CD4-positive, alpha-beta T cell treated with Interleukin-17A for 1 hour (primary cell): ENCODE data around the gene C6orf58.
"Not testable (repeated sequence)": the region's sequence is repeated elsewhere in the genome, so short reads cannot be mapped to it uniquely, and the experiment has no call there.

Experiments
- DNase-seq: peaks from one replicate; pipeline ENCODE4 v3.0.0-alpha.2; 2020

Gene C6orf58

GRCh38 chr6:127592964-127593363 is 16.0 kb downstream of the C6orf58 start:
- DNase-seq, result no peak

DNA sequence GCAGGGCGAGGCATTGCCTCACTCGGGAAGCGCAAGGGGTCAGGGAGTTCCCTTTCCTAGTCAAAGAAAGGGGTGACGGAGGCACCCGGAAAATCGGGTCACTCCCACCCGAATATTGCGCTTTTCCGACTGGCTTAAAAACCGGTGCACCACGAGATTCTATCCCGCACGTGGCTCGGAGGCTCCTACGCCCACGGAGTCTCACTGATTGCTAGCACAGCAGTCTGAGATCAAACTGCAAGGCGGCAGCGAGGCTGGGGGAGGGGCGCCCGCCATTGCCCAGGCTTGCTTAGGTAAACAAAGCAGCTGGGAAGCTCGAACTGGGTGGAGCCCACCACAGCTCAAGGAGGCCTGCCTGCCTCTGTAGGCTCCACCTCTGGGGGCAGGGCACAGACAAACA is 16.5 kb downstream of the C6orf58 start:
- DNase-seq, result not testable (repeated sequence)

DNA sequence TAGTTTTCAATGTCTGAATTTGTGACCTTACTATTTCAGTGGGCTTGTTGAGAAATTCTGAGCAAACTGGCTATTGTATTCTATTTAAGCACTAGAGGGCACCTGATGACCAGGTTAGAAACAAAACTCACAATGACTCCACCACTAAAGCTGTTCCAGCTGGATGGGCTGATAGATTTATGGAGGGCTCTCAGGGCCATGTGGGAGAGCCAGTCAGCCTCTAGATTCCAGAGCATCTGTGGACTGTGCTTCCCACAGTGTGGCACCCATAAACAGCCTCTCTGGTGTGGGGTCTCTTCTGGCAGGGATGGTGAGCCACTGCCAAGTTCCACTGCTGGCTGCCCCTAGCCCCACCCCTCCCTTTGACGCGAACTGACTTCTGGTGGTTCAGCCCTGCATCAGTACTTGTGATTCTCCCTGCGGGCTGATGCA is 29.2 kb downstream of the C6orf58 start:
- DNase-seq, result peak; percentile 9

- no peak for DNase-seq
Observed at GRCh38 chr6:127608554-127609270, 31.7 kb downstream of the C6orf58 start.

- no peak for DNase-seq
Observed at GRCh38 chr6:127618729-127619128, 41.8 kb downstream of the C6orf58 start.

DNA sequence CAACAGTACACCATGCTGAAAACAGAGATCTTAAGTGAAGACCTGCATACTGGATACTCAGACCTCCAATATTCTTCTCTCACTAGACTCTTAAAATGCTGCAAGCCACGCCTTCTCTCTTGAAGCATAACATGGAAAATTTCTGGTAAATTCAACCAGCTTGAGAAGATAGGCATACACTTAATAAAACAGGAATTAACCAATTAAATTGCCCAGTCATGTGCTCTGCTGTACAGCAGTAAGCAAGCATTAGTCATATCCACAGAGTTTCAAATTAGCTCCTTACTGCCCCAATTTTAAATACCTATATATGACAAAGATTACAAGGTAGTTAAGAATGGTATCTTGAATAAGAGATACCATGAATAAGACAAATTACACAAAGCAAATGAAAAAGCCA is 53.8 kb downstream of the C6orf58 start:
- DNase-seq, result no peak

DNA sequence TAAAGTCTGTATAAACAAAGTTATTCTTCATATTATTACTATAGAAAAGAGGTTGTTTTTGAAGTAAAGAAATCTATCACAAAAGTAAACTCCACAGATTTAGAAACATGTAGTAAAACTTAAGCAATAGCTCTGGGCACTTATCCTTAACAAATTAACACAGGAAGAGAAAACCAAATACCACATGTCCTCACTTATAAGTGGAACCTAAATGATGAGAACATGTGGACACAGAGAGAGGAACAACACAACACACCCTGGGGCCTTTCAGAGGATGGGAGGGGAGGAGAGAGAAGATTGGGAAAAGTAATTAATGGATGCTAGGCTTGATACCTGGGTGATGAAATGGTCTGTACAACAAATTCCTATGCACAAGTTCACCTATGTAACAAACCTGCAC is 57.2 kb downstream of the C6orf58 start:
- no peak for DNase-seq

DNA sequence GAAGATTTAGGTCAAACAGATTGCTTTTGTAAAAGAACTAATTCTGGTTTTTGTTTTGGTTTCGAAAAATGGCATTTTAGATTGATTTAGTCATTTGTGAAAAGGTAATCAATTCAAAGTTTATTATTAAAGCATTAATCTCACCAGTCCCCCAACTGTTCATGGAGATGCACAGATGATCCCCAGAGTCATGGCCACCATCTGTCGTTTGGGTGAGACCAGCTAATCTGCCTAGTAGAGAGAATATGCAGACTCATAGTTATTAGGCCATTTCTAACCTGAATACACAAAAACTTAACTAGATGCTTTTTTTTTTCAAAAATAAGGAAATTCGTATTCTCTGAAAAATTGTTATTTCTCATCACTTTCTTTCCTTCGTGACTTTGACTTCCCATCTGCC is 58.1 kb downstream of the C6orf58 start:
- no peak for DNase-seq

GRCh38 chr6:127637830-127638409 is 60.9 kb downstream of the C6orf58 start:
- no peak for DNase-seq
